Activated naive CD4-positive, alpha-beta T cell (primary cell): ENCODE data around the gene RMND1.
"Not testable (repeated sequence)": the region's sequence is repeated elsewhere in the genome, so short reads cannot be mapped to it uniquely, and the experiment has no call there.

ENCODE experiments used
- DNase-seq, 4 experiments: peaks; one replicate each; lab custom pipeline; 2025; lab: John Stamatoyannopoulos, UW

RMND1 gene

GRCh38 chr6:151451950-151452749, at the start of gene RMND1:
RMND1 (minus strand) TSS chr6:151452126; CDS start chr6:151445811, 6,315 bp downstream.
- peak; percentile 96 to 98 (median 98) for DNase-seq

- no peak for DNase-seq
These were observed 47.6 kb upstream of the RMND1 start for GRCh38 chr6:151499551-151499950.

GRCh38 chr6:151498327-151498726, 46.4 kb upstream of the RMND1 start:
- DNase-seq = no peak

GRCh38 chr6:151497905-151498304, 46.0 kb upstream of the RMND1 start:
- DNase-seq = no peak

- DNase-seq = no peak
These were observed 43.5 kb upstream of the RMND1 start for GRCh38 chr6:151495380-151495779.

GRCh38 chr6:151494936-151495320, 43.0 kb upstream of the RMND1 start:
- DNase-seq = no peak

- DNase-seq = no peak
These were observed 42.5 kb upstream of the RMND1 start for GRCh38 chr6:151494235-151494935.

GRCh38 chr6:151493804-151494234, 41.9 kb upstream of the RMND1 start, which contains the start of gene CCDC170:
CCDC170 (plus strand) TSS chr6:151494017; CDS start chr6:151494129, 112 bp downstream.
- DNase-seq = no peak

- no peak for DNase-seq
These were observed 41.4 kb upstream of the RMND1 start for GRCh38 chr6:151493161-151493803.

- DNase-seq = no peak
These were observed 39.1 kb upstream of the RMND1 start for GRCh38 chr6:151490996-151491395.

GRCh38 chr6:151488226-151488625, 36.3 kb upstream of the RMND1 start:
- DNase-seq = no peak

GRCh38 chr6:151483994-151484393, 32.1 kb upstream of the RMND1 start:
- no peak for DNase-seq

GRCh38 chr6:151482290-151482689, 30.4 kb upstream of the RMND1 start:
- DNase-seq = no peak

GRCh38 chr6:151481786-151482185, 29.9 kb upstream of the RMND1 start:
- no peak for DNase-seq

GRCh38 chr6:151478670-151479069, 26.7 kb upstream of the RMND1 start:
- DNase-seq = no peak

- no peak for DNase-seq
These were observed 25.8 kb upstream of the RMND1 start for GRCh38 chr6:151477726-151478125.

- peak in 1 of 4 experiments; percentile 17 for DNase-seq
These were observed 24.0 kb upstream of the RMND1 start for GRCh38 chr6:151475653-151476523.

- DNase-seq = no peak
These were observed 12.8 kb upstream of the RMND1 start for GRCh38 chr6:151464702-151465101.

- no peak for DNase-seq
These were observed 9.7 kb upstream of the RMND1 start for GRCh38 chr6:151461673-151462072.

- not testable (repeated sequence) for DNase-seq
These were observed 3.9 kb upstream of the RMND1 start for GRCh38 chr6:151455751-151456398.

- no peak for DNase-seq
These were observed 963 bp upstream of the RMND1 start for GRCh38 chr6:151452750-151453427.
